Endothelial cell of hepatic sinusoid (primary cell): Measurements from ENCODE around the gene ADAMTS20.
"Not testable (repeated sequence)": the region's sequence is repeated elsewhere in the genome, so short reads cannot be mapped to it uniquely, and the experiment has no call there.

ENCODE experiments used
- in situ Hi-C: cut with HindIII; loops from 2 replicates; pipeline ENCODE4 v1.10.0; 2017; ENCODE audit warnings: low sequenced_read_pairs

ADAMTS20 gene

GRCh38 chr12:43370263-43370662 lies 181.7 kb downstream of the ADAMTS20 start:
- in situ Hi-C loops = no loop called here

- in situ Hi-C loops = no loop called here
Observed at GRCh38 chr12:43362910-43363694, 188.9 kb downstream of the ADAMTS20 start.

DNA sequence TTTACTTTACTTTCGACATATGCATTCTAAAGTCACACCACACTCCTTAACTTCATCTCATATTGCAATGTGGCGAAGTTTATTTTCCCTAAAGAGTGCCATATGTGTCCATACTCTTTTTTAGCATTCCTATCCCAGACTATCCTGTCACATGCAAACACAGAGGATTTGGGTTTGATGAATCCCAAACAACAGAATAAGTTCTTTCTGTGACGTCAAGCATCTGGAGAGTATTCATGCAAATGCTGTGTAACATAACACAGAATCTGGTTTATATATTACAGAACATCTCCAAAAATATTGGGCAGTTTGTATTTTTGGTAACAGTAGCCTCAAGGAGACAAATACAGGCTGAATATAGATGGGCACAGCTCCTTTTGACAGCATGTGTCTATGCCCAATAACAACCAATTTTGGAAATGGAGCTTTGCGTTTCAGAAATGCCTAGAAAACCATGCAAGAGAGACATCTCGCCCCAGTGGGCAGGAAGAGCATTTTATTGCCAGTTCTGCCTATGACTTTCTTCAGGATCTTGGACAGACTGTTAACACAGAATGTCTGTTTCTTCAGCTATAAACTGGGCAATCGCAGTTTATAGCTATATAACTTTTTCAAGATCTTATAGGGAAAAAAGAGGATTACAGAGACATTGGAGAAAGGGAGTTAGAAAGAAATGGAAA lies 190.8 kb downstream of the ADAMTS20 start:
- in situ Hi-C loops = no loop called here

DNA sequence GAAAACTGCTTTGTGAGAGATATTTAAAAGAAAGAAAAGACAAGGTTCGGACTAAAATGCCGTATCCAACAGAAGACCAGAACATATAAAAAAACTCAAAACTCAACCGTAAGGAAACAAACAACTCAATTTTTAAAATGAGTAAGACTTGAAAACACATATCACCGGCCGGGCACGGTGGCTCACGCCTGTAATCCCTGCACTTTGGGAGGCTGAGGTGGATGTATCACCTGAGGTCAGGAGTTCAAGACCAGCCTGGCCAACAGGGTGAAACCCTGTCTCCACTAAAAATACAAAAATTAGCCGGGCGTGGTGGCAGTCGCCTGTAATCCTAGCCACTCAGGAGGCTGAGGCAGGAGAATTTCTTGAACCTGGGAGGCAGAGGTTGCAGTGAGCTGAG lies 192.0 kb downstream of the ADAMTS20 start:
- in situ Hi-C loops = not testable (repeated sequence)

DNA sequence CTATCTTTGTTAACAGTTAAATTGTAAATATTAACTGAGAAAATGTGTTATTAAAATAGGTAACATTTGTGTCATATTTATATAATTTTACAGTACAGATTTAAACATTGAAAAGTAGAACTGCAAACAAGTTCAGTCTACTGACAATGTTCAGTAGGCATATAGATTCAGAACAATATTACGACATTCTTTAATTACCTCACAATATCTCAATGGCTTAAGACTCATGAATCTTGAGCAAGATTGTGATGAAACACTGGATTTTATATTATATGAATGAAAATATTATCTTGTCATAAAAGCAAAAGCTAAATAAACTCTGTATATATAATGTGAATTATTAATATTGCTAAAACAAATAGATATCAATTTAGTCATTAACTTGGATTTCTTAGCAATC lies 194.9 kb downstream of the ADAMTS20 start:
- in situ Hi-C loops = no loop called here

DNA sequence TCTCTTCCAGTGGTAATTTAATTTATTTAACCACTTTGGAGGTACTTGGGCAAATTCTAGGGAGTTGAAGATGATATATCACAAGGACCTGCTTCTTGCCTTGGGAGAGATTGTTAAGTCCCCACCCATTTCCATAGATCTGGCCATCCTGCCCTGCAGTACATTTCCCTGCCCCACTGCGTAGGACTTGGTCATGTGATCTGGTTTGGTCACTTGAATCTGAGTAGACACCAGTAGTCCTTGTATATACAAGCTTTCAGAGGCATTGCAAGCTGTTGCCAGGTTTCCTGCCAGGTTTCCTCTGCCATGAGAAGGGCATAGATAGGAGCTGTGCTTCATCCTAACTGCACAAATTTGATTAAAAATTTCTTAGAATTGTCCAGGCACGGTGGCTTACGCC lies 200.0 kb downstream of the ADAMTS20 start:
- in situ Hi-C loops = no loop called here

DNA sequence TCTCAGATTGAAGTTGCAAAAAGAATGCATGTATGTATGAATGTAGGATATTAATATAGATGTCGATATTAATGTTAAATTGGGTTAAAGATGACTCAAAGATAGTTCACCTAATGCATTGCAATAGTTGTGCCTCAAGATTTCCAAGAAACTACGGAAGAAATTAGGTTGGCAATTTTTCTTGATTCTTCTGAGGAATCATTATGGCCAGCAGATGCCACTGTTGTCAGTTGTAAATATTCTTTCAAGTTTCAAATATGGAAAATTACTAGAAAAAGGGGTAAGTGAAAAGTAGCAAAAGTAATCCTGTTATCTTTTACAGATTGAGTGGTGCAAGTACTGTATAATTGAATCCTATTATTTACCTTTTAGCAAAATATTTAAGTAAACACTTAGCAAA lies 202.1 kb downstream of the ADAMTS20 start:
- in situ Hi-C loops = no loop called here

DNA sequence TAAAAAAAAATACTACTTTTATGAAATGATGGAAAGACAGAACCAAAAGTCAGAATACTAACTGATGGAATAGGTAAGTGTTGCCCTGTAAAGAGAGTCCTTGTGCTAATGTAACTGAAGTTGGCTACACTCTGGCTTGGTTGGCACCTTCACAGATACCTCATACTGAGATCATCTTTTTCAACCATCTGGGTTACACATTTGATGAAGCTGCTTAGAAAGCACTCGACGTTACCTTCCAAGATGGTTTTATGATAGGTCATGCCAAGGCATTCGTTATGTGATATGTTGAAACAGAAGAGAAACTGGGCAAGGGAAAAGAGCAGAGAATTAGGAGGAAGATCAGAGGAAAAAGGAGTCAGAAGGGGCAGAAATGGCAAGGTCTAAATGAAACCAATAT lies 203.8 kb downstream of the ADAMTS20 start:
- in situ Hi-C loops = no loop called here

DNA sequence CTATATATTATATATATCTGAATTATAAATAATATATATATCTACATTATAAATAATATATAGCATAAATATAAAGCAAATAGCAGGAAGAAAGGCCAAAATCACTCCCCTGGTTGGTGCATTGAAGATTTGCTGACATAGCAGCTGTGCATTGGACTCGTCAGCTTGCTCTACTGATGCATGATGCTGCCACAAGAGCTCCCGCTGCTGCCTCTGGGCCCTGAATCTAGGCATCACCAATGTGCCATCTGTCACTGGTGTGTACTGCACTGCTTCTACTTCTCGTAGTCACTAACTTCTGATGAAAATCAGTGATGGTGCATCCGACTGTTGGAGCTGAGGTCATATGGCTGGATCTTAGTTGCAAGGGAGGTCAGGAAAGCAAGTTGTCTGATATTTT lies 205.0 kb downstream of the ADAMTS20 start:
- in situ Hi-C loops = no loop called here

DNA sequence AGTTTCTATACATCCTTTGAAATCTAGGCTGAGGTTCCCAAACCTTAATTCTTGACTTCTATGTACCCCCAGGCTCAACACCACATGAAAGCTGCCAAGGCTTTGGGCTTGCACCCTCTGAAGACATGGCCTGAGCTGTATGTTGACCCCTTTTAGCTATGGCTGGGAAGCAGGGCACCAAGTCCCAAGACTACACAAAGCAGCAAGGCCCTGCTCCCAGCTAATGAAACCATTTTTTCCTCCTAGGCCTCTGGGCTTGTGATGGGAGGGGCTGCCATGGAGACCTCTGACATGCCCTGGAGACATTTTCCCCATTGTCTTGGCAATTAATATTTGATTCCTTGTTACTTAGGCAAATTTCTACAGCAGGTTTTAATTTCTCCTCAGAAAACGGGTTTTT lies 207.0 kb downstream of the ADAMTS20 start:
- in situ Hi-C loops = no loop called here

- in situ Hi-C loops = not testable (repeated sequence)
Observed at GRCh38 chr12:43341785-43342313, 210.2 kb downstream of the ADAMTS20 start.

- in situ Hi-C loops = no loop called here
Observed at GRCh38 chr12:43338848-43339526, 213.0 kb downstream of the ADAMTS20 start.

DNA sequence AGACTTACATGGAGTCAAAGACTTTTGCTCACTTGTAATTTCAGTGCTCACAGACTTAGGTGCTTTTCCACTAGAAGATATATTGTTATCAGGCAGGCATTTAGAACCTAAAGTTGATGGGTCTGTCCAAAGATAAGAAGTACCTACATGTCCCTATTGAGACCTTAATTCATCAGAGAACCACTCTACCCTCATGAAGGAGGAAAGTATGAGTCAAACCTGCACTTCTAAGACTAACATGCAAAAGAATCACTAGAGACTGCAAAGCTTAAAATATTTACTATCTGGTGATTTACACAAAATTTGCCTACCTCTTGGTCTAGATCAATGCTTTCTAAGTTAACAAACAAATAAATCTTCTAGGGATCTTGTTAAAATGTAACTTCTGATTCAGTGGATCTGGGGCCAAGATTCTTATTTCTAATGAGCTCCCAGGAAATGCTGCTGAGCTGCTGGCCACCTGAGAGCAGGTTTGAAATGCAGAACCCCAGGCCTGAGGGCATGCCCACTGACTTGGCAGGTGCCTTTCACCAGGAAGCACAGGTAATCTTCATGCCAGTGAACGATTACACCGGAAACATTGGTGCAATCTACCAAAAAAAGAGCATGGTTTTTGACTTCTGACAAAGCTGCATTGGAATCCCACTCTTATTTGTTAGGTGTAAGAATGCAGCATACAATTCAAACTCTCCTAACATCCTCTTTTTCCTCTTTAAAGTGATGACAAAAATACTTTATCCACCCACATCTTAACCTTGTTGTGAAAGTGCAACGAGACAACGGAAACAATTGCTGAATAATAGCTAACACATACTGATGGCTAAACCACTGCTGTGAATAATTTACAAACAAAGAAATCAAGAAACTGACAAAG lies 214.2 kb downstream of the ADAMTS20 start:
- in situ Hi-C loops = no loop called here

DNA sequence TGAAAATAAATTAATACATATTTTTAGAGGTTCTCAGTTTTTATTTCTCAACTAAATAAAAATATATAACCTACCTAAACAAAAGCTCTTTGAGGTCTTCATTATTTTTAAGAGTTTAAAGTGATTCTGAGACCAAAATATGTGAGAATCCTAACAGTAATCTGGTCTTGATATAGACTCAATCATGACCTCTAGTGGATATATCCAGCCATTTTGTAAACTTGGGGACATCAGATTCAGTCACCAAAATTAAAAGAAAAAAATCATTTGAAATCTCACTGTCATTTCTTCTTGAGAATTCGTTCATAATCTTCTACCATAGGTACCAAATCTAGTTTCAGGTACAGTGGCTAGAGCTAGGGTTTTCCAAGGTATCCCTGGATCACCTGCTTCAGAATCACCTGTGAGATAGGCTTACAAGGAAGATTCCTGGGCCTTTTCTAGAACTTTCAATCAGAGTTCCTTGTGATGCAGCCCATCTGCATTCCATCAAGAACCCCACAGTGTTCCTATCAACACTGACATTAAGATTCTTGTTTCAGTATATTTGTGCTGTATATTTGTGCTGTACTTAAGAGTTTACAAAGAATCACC lies 214.9 kb downstream of the ADAMTS20 start:
- in situ Hi-C loops = no loop called here

- in situ Hi-C loops = no loop called here
Observed at GRCh38 chr12:43333644-43334043, 218.4 kb downstream of the ADAMTS20 start.

GRCh38 chr12:43332977-43333640 lies 218.9 kb downstream of the ADAMTS20 start:
- in situ Hi-C loops = no loop called here

GRCh38 chr12:43331935-43332334 lies 220.1 kb downstream of the ADAMTS20 start:
- in situ Hi-C loops = no loop called here

- in situ Hi-C loops = no loop called here
Observed at GRCh38 chr12:43329375-43329774, 222.6 kb downstream of the ADAMTS20 start.

GRCh38 chr12:43325786-43326185 lies 226.2 kb downstream of the ADAMTS20 start:
- in situ Hi-C loops = no loop called here

- in situ Hi-C loops = no loop called here
Observed at GRCh38 chr12:43320281-43320680, 231.7 kb downstream of the ADAMTS20 start.
